GM23338 (cell line): ENCODE data around the gene DOCK7. TPM values are rescaled to one million over a fixed set of nuclear protein-coding genes. Genes with fewer than 3 reads are reported as not detected.

Experiments used
- ATAC-seq: fragments of 200-7000 bp; cut with Tn5 transposase; 3 replicates; pipeline ENCODE4 v1.9.1; 2020
- DNase-seq: peaks from one replicate; pipeline ENCODE4 v3.0.0-alpha.2; 2015; ENCODE audit warnings: low spot score
- H2AFZ ChIP-seq: fragments of 200-600 bp; sonication (generic); 2 replicates; pipeline ENCODE4 v1.8.0; 2016; ENCODE audit warnings: antibody characterized with exemption, mild to moderate bottlenecking, moderate library complexity
- H3F3A ChIP-seq: fragments of 200-600 bp; sonication (generic); replicated peaks from 2 replicates; pipeline ENCODE4 v1.8.0; 2017; ENCODE audit warnings: antibody characterized with exemption, mixed run types, low read depth
- H3K27ac ChIP-seq: fragments of 200-600 bp; sonication (generic); 2 replicates; pipeline ENCODE4 v1.6.1; 2016; ENCODE audit warnings: low read depth
- H3K27me3 ChIP-seq: fragments of 200-600 bp; sonication (generic); 2 replicates; pipeline ENCODE4 v1.8.0; 2016; ENCODE audit warnings: mild to moderate bottlenecking, mixed run types, moderate library complexity; ENCODE audit not compliant: insufficient read depth
- H3K36me3 ChIP-seq: fragments of 200-600 bp; sonication (generic); 2 replicates; pipeline ENCODE4 v1.8.0; 2016; ENCODE audit warnings: mild to moderate bottlenecking; ENCODE audit not compliant: insufficient read depth
- H3K4me1 ChIP-seq: fragments of 200-600 bp; sonication (generic); 2 replicates; pipeline ENCODE4 v1.8.0; 2016; ENCODE audit warnings: mild to moderate bottlenecking, moderate library complexity; ENCODE audit not compliant: insufficient read depth
- H3K4me2 ChIP-seq: fragments of 200-600 bp; sonication (generic); 2 replicates; pipeline ENCODE4 v1.7.1; 2017; ENCODE audit warnings: mixed run types
- H3K4me3 ChIP-seq: fragments of 200-600 bp; sonication (generic); 2 replicates; pipeline ENCODE4 v1.6.1; 2016; ENCODE audit warnings: mixed run types
- H3K79me2 ChIP-seq: fragments of 200-600 bp; sonication (generic); replicated peaks from 2 replicates; pipeline ENCODE4 v1.8.0; 2017; ENCODE audit warnings: mild to moderate bottlenecking; ENCODE audit not compliant: insufficient read depth
- H3K9me2 ChIP-seq: fragments of 200-600 bp; sonication (generic); 2 replicates; pipeline ENCODE4 v1.8.0; 2017; ENCODE audit not compliant: insufficient read depth
- H4K20me1 ChIP-seq: fragments of 200-600 bp; sonication (generic); replicated peaks from 2 replicates; pipeline ENCODE4 v1.8.0; 2017; ENCODE audit warnings: mild to moderate bottlenecking; ENCODE audit not compliant: insufficient read depth
- H3K27ac Mint-ChIP-seq: 2 replicates; pipeline ENCODE4 v1.8.0; 2020; ENCODE audit warnings: inconsistent platforms, mild to moderate bottlenecking, moderate library complexity, mixed read lengths
- H3K27me3 Mint-ChIP-seq: 3 replicates; pipeline ENCODE4 v1.8.0; 2022; ENCODE audit warnings: low read depth, mild to moderate bottlenecking, moderate library complexity, mixed read lengths, inconsistent platforms; ENCODE audit not compliant: insufficient read depth, poor library complexity
- H3K36me3 Mint-ChIP-seq: 3 replicates; pipeline ENCODE4 v1.8.0; 2021; ENCODE audit warnings: low read depth, mild to moderate bottlenecking, inconsistent platforms, moderate library complexity, mixed read lengths
- H3K4me1 Mint-ChIP-seq: 3 replicates; pipeline ENCODE4 v1.8.0; 2020; ENCODE audit warnings: mild to moderate bottlenecking, inconsistent platforms, mixed read lengths
- H3K4me3 Mint-ChIP-seq: 3 replicates; pipeline ENCODE4 v1.8.0; 2021; ENCODE audit warnings: moderate library complexity, mild to moderate bottlenecking, inconsistent platforms, mixed read lengths
- H3K9me3 Mint-ChIP-seq: 3 replicates; pipeline ENCODE4 v1.8.0; 2020; ENCODE audit warnings: moderate library complexity, mild to moderate bottlenecking, inconsistent platforms, mixed read lengths
- EZH2 ChIP-seq: fragments of 200-600 bp; sonication (generic); IDR thresholded peaks from one replicate; pipeline ENCODE4 v1.8.0; 2017; ENCODE audit warnings: antibody characterized with exemption, mild to moderate bottlenecking, low read depth; ENCODE audit not compliant: unreplicated experiment
- EZH2phosphoT487 ChIP-seq: fragments of 200-600 bp; sonication (generic); IDR thresholded peaks from one replicate; pipeline ENCODE4 v1.8.1; 2018; ENCODE audit warnings: antibody characterized with exemption; ENCODE audit not compliant: unreplicated experiment
- NANOG ChIP-seq: IDR thresholded peaks from 2 replicates; pipeline ENCODE4 v1.6.1; 2016; ENCODE audit warnings: antibody characterized with exemption, borderline replicate concordance
- POLR2AphosphoS5 ChIP-seq: IDR thresholded peaks from 2 replicates; pipeline ENCODE4 v1.6.1; 2016; ENCODE audit warnings: antibody characterized with exemption, low read depth
- STAT1 ChIP-seq: IDR thresholded peaks from one replicate; pipeline ENCODE4 v1.6.1; 2016; ENCODE audit warnings: antibody characterized with exemption; ENCODE audit not compliant: unreplicated experiment
- ZNF114 ChIP-seq: fragments of 250-450 bp; sonication (Bioruptor Pico); IDR thresholded peaks from 2 replicates; pipeline ENCODE4 v1.5.0; 2020; ENCODE audit warnings: mild to moderate bottlenecking, moderate library complexity
- ZNF331 ChIP-seq: fragments of 250-450 bp; sonication (Bioruptor Pico); IDR thresholded peaks from 2 replicates; pipeline ENCODE4 v1.5.0; 2020; ENCODE audit warnings: low read depth, mild to moderate bottlenecking, moderate library complexity
- polyA plus RNA-seq: library from polyadenylated mRNA; unstranded; fragments of >200 nt; fragmentation: Nextera tagmentation; extraction: Ambion mirVana; gene quantifications from 2 replicates; pipeline ENCODE4 v1.2.1, GENCODE V29; 2016
- total RNA-seq: library from RNA; depleted of rRNA; stranded (reverse); fragments of >200 nt; shearing (Covaris generic); gene quantifications from 2 replicates; pipeline ENCODE4 v1.2.3, GENCODE V29; 2014
- TF ChIP-seq, protein P1 (sequence below), 2 experiments: fragments of 200-600 bp in 1 of 2; sonication (generic) in 1 of 2; conservative IDR thresholded peaks; 2 replicates each; pipeline versions ENCODE4 v1.5.1 to v1.6.1; 2016 to 2017; ENCODE audit warnings: antibody characterized with exemption in 2 of 2, low read depth in 2 of 2, mild to moderate bottlenecking in 2 of 2, moderate library complexity in 1 of 2
- TF ChIP-seq, protein P2 (sequence below): IDR thresholded peaks from one replicate; pipeline ENCODE4 v1.6.1; 2018; ENCODE audit warnings: antibody characterized with exemption; ENCODE audit not compliant: unreplicated experiment
- TF ChIP-seq, protein P3 (sequence below): IDR thresholded peaks from 2 replicates; pipeline ENCODE4 v1.6.1; 2016; ENCODE audit warnings: antibody characterized with exemption
- TF ChIP-seq, protein P4 (sequence below): fragments of 250-450 bp; sonication (Bioruptor Pico); IDR thresholded peaks from 2 replicates; pipeline ENCODE4 v1.5.0; 2020; ENCODE audit warnings: mild to moderate bottlenecking, moderate library complexity

DOCK7 gene
- total and polyA plus RNA-seq, 2 experiments from 2014 or later, result 20.5 to 37.3 TPM

DNA sequence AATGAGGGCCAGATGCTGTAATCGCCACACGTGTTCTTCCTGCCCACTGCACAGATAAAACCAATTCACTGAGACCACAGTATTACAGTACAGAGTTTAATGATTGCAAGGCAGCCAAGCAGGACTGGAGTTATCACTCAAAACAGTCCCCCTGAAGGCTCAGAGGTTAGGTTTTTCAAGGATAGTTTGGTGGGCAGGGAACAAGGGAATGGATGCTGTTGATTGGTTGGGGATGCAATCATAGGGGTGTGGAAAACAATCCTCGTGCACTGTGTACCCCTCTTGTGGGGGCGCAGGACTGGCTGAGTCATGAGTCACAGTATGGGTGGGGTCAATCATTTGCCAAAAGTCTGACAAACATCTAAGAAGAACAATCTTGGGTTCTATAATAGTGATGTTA is 263.8 kb downstream of the DOCK7 start (continued):
- TF ChIP-seq, protein P1, sequence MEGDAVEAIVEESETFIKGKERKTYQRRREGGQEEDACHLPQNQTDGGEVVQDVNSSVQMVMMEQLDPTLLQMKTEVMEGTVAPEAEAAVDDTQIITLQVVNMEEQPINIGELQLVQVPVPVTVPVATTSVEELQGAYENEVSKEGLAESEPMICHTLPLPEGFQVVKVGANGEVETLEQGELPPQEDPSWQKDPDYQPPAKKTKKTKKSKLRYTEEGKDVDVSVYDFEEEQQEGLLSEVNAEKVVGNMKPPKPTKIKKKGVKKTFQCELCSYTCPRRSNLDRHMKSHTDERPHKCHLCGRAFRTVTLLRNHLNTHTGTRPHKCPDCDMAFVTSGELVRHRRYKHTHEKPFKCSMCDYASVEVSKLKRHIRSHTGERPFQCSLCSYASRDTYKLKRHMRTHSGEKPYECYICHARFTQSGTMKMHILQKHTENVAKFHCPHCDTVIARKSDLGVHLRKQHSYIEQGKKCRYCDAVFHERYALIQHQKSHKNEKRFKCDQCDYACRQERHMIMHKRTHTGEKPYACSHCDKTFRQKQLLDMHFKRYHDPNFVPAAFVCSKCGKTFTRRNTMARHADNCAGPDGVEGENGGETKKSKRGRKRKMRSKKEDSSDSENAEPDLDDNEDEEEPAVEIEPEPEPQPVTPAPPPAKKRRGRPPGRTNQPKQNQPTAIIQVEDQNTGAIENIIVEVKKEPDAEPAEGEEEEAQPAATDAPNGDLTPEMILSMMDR (conservative IDR thresholded peaks at IDR 0.05; ENCODE audit: low read depth in 2 of 2), result no peak
- TF ChIP-seq NANOG, result no peak

DNA sequence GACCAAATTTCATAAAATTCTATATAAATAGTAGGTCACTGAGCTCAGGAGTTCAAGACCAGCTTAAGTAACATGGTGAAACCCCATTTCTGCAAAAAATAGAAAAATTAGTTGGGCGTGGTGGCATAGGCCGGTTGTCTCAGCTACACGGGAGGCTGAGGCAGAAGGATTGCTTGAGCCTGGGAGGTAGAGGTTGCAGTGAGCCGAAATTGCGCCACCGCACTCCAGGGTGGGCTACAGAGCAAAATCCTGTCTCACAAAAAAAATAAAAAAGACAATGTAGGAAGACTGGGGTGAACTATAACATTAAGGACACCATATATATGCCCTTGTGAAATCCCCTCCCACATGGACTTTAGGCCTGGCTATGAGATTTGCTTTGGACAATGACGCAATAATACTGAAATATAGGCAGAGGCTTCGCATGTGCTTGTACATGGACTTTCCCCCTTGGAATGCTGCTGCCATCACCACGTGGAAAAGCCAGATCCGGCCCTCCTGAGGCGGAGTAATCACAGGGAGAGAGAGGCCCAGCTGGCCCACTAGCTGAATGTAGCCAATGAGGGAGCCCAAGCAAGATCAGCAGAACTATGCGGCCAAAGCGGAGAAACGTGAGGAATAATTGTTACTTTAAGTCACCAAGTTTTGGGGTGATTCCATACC is 264.5 kb downstream of the DOCK7 start:
- no peak overlapping the region for H3K27ac Mint-ChIP-seq
- no peak overlapping the region for H3K4me2 ChIP-seq
- DNase-seq, result peak; percentile 18

More for the DNA sequence above, 264.5 kb downstream of the DOCK7 start:
- Histone ChIP-seq H3K27me3 (no peaks in the 10 kb centered on the region), H3K36me3 (no peaks in the 10 kb centered on the region), H3K4me1 (no peaks in the 10 kb centered on the region), H3K79me2 (no peaks in the 10 kb centered on the region), H3K9me2 (no peaks in the 10 kb centered on the region; the same call in 1 of the 2 replicates), H2AFZ (peak overlapping the region; percentile 79), H3K4me3 (no peak overlapping the region), H3K27ac (no peak overlapping the region), H4K20me1 (no peaks in the 10 kb centered on the region), H3F3A (no peaks in the 10 kb centered on the region)
- no peak; the same call in 2 of the 3 replicates for ATAC-seq
- no peaks in the 10 kb centered on the region for H3K9me3 Mint-ChIP-seq
- no peaks in the 10 kb centered on the region for H3K27me3 Mint-ChIP-seq
- H3K4me1 Mint-ChIP-seq, result peaks cover 4% of the 10 kb centered on the region; the same call in 1 of the 3 replicates
- H3K4me3 Mint-ChIP-seq, result no peak overlapping the region
- TF ChIP-seq EZH2phosphoT487 (no peak), ZNF331 (CRISPR knock-in tag) (no peak), POLR2AphosphoS5 (no peak), EZH2 (no peak), STAT1 (no peak), NANOG (no peak), ZNF114 (no peak)
- TF ChIP-seq, protein P2, sequence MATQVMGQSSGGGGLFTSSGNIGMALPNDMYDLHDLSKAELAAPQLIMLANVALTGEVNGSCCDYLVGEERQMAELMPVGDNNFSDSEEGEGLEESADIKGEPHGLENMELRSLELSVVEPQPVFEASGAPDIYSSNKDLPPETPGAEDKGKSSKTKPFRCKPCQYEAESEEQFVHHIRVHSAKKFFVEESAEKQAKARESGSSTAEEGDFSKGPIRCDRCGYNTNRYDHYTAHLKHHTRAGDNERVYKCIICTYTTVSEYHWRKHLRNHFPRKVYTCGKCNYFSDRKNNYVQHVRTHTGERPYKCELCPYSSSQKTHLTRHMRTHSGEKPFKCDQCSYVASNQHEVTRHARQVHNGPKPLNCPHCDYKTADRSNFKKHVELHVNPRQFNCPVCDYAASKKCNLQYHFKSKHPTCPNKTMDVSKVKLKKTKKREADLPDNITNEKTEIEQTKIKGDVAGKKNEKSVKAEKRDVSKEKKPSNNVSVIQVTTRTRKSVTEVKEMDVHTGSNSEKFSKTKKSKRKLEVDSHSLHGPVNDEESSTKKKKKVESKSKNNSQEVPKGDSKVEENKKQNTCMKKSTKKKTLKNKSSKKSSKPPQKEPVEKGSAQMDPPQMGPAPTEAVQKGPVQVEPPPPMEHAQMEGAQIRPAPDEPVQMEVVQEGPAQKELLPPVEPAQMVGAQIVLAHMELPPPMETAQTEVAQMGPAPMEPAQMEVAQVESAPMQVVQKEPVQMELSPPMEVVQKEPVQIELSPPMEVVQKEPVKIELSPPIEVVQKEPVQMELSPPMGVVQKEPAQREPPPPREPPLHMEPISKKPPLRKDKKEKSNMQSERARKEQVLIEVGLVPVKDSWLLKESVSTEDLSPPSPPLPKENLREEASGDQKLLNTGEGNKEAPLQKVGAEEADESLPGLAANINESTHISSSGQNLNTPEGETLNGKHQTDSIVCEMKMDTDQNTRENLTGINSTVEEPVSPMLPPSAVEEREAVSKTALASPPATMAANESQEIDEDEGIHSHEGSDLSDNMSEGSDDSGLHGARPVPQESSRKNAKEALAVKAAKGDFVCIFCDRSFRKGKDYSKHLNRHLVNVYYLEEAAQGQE, result no peak
- TF ChIP-seq, protein P3, sequence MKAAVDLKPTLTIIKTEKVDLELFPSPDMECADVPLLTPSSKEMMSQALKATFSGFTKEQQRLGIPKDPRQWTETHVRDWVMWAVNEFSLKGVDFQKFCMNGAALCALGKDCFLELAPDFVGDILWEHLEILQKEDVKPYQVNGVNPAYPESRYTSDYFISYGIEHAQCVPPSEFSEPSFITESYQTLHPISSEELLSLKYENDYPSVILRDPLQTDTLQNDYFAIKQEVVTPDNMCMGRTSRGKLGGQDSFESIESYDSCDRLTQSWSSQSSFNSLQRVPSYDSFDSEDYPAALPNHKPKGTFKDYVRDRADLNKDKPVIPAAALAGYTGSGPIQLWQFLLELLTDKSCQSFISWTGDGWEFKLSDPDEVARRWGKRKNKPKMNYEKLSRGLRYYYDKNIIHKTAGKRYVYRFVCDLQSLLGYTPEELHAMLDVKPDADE, result no peak
- TF ChIP-seq, protein P4, sequence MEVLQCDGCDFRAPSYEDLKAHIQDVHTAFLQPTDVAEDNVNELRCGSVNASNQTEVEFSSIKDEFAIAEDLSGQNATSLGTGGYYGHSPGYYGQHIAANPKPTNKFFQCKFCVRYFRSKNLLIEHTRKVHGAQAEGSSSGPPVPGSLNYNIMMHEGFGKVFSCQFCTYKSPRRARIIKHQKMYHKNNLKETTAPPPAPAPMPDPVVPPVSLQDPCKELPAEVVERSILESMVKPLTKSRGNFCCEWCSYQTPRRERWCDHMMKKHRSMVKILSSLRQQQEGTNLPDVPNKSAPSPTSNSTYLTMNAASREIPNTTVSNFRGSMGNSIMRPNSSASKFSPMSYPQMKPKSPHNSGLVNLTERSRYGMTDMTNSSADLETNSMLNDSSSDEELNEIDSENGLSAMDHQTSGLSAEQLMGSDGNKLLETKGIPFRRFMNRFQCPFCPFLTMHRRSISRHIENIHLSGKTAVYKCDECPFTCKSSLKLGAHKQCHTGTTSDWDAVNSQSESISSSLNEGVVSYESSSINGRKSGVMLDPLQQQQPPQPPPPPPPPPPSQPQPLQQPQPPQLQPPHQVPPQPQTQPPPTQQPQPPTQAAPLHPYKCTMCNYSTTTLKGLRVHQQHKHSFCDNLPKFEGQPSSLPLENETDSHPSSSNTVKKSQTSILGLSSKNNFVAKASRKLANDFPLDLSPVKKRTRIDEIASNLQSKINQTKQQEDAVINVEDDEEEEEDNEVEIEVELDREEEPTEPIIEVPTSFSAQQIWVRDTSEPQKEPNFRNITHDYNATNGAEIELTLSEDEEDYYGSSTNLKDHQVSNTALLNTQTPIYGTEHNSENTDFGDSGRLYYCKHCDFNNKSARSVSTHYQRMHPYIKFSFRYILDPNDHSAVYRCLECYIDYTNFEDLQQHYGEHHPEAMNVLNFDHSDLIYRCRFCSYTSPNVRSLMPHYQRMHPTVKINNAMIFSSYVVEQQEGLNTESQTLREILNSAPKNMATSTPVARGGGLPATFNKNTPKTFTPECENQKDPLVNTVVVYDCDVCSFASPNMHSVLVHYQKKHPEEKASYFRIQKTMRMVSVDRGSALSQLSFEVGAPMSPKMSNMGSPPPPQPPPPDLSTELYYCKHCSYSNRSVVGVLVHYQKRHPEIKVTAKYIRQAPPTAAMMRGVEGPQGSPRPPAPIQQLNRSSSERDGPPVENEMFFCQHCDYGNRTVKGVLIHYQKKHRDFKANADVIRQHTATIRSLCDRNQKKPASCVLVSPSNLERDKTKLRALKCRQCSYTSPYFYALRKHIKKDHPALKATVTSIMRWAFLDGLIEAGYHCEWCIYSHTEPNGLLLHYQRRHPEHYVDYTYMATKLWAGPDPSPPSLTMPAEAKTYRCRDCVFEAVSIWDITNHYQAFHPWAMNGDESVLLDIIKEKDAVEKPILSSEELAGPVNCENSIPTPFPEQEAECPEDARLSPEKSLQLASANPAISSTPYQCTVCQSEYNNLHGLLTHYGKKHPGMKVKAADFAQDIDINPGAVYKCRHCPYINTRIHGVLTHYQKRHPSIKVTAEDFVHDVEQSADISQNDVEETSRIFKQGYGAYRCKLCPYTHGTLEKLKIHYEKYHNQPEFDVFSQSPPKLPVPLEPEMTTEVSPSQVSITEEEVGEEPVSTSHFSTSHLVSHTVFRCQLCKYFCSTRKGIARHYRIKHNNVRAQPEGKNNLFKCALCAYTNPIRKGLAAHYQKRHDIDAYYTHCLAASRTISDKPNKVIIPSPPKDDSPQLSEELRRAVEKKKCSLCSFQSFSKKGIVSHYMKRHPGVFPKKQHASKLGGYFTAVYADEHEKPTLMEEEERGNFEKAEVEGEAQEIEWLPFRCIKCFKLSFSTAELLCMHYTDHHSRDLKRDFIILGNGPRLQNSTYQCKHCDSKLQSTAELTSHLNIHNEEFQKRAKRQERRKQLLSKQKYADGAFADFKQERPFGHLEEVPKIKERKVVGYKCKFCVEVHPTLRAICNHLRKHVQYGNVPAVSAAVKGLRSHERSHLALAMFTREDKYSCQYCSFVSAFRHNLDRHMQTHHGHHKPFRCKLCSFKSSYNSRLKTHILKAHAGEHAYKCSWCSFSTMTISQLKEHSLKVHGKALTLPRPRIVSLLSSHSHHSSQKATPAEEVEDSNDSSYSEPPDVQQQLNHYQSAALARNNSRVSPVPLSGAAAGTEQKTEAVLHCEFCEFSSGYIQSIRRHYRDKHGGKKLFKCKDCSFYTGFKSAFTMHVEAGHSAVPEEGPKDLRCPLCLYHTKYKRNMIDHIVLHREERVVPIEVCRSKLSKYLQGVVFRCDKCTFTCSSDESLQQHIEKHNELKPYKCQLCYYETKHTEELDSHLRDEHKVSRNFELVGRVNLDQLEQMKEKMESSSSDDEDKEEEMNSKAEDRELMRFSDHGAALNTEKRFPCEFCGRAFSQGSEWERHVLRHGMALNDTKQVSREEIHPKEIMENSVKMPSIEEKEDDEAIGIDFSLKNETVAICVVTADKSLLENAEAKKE (CRISPR knock-in tag), result no peak
- no peaks in the 10 kb centered on the region for H3K36me3 Mint-ChIP-seq
